DOHH2 (cell line): ENCODE results near the gene C9orf85.

Experiments used
- H3F3A ChIP-seq: fragments of 200-600 bp; sonication (generic), shearing (Covaris generic); 2 replicates; pipeline ENCODE4 v1.6.0; 2016; ENCODE audit warnings: antibody characterized with exemption, mild to moderate bottlenecking; ENCODE audit not compliant: control insufficient read depth, insufficient read depth
- H3K27ac ChIP-seq: fragments of 200-600 bp; sonication (generic); 2 replicates; pipeline ENCODE4 v1.5.1; 2014; ENCODE audit warnings: low read depth, mild to moderate bottlenecking, low read length, moderate library complexity
- H3K27me3 ChIP-seq: fragments of 200-600 bp; sonication (generic); 2 replicates; pipeline ENCODE4 v1.6.1; 2014; ENCODE audit warnings: mild to moderate bottlenecking, low read length, mixed read lengths; ENCODE audit not compliant: control insufficient read depth
- H3K36me3 ChIP-seq: fragments of 200-600 bp; sonication (generic); 2 replicates; pipeline ENCODE4 v1.6.1; 2014; ENCODE audit warnings: mild to moderate bottlenecking, low read length, moderate library complexity, mixed read lengths; ENCODE audit not compliant: control insufficient read depth
- H3K4me1 ChIP-seq: fragments of 200-600 bp; sonication (generic); 2 replicates; pipeline ENCODE4 v1.6.1; 2014; ENCODE audit warnings: mild to moderate bottlenecking, low read length, mixed read lengths; ENCODE audit not compliant: control insufficient read depth
- H3K4me2 ChIP-seq: fragments of 200-600 bp; sonication (generic); 2 replicates; pipeline ENCODE4 v1.6.0; 2014; ENCODE audit warnings: mild to moderate bottlenecking, low read length, moderate library complexity
- H3K4me3 ChIP-seq: fragments of 200-600 bp; sonication (generic); 2 replicates; pipeline ENCODE4 v1.5.1; 2014; ENCODE audit warnings: mild to moderate bottlenecking, low read length, mixed read lengths
- H3K79me2 ChIP-seq: fragments of 200-600 bp; sonication (generic); 2 replicates; pipeline ENCODE4 v1.6.1; 2014; ENCODE audit warnings: mild to moderate bottlenecking, low read length, mixed read lengths; ENCODE audit not compliant: control insufficient read depth
- H3K9me2 ChIP-seq: fragments of 200-600 bp; sonication (generic); replicated peaks from 2 replicates; pipeline ENCODE4 v1.6.1; 2014; ENCODE audit warnings: mild to moderate bottlenecking, low read length, mixed read lengths; ENCODE audit not compliant: control insufficient read depth
- H3K9me3 ChIP-seq: fragments of 200-600 bp; sonication (generic); 2 replicates; pipeline ENCODE4 v1.6.1; 2014; ENCODE audit warnings: antibody characterized with exemption, low read length, mixed read lengths; ENCODE audit not compliant: control insufficient read depth, insufficient read depth
- H4K20me1 ChIP-seq: fragments of 200-600 bp; sonication (generic); 2 replicates; pipeline ENCODE4 v1.6.0; 2014; ENCODE audit warnings: low read depth, mild to moderate bottlenecking, antibody characterized with exemption, low read length, moderate library complexity; ENCODE audit not compliant: control insufficient read depth, insufficient read depth
- CTCF ChIP-seq: fragments of 200-600 bp; sonication (generic); IDR thresholded peaks from one replicate; pipeline ENCODE4 v1.5.1; 2014; ENCODE audit warnings: antibody characterized with exemption, mild to moderate bottlenecking, low read depth, low read length; ENCODE audit not compliant: poor library complexity, severe bottlenecking
- EZH2phosphoT487 ChIP-seq: fragments of 200-600 bp; sonication (generic); IDR thresholded peaks from 2 replicates; pipeline ENCODE4 v1.6.1; 2017; ENCODE audit warnings: borderline replicate concordance, mild to moderate bottlenecking, antibody characterized with exemption, low read length, moderate library complexity, mixed read lengths

Gene C9orf85

GRCh38 chr9:71984831-71985281 is 73.4 kb downstream of the C9orf85 start:
- H3K27me3 ChIP-seq, result no peaks in the 10 kb centered on the region
- H3K4me1 ChIP-seq, result no peaks in the 10 kb centered on the region
- TF ChIP-seq EZH2phosphoT487, result no peak
- TF ChIP-seq CTCF, result no peak
- H3K4me3 ChIP-seq, result no peak overlapping the region
- H3K9me2 ChIP-seq, result no peaks in the 10 kb centered on the region
- H3F3A ChIP-seq, result no peaks in the 10 kb centered on the region
- no peaks in the 10 kb centered on the region for H3K36me3 ChIP-seq
- no peaks in the 10 kb centered on the region for H4K20me1 ChIP-seq
- no peak overlapping the region for H3K27ac ChIP-seq
- H3K9me3 ChIP-seq, result no peaks in the 10 kb centered on the region
- no peak overlapping the region for H3K4me2 ChIP-seq
- no peaks in the 10 kb centered on the region for H3K79me2 ChIP-seq

- no peaks in the 10 kb centered on the region for H4K20me1 ChIP-seq
- no peak for TF ChIP-seq CTCF
- TF ChIP-seq EZH2phosphoT487, result no peak
Measured at GRCh38 chr9:71985297-71985911, 74.0 kb downstream of the C9orf85 start.

GRCh38 chr9:71986900-71987299 is 75.5 kb downstream of the C9orf85 start:
- no peak overlapping the region for H3K4me2 ChIP-seq
- TF ChIP-seq EZH2phosphoT487 (no peak), CTCF (no peak)
- H3K4me3 ChIP-seq, result no peak overlapping the region
- H3K9me2 ChIP-seq, result no peaks in the 10 kb centered on the region
- no peaks in the 10 kb centered on the region for H3K79me2 ChIP-seq
- H3K4me1 ChIP-seq, result no peaks in the 10 kb centered on the region
- H3K27me3 ChIP-seq, result no peaks in the 10 kb centered on the region
- H3K36me3 ChIP-seq, result no peaks in the 10 kb centered on the region
- H3K9me3 ChIP-seq, result no peaks in the 10 kb centered on the region
- no peaks in the 10 kb centered on the region for H3F3A ChIP-seq
- no peaks in the 10 kb centered on the region for H4K20me1 ChIP-seq
- no peak overlapping the region for H3K27ac ChIP-seq

More at GRCh38 chr9:71985297-71985911, 74.0 kb downstream of the C9orf85 start:
- Histone ChIP-seq H3K4me3 (no peak overlapping the region), H3K27me3 (no peaks in the 10 kb centered on the region), H3K27ac (no peak overlapping the region), H3K9me3 (no peaks in the 10 kb centered on the region), H3K4me2 (no peak overlapping the region), H3K79me2 (no peaks in the 10 kb centered on the region), H3K4me1 (no peaks in the 10 kb centered on the region), H3K36me3 (no peaks in the 10 kb centered on the region), H3K9me2 (no peaks in the 10 kb centered on the region), H3F3A (no peaks in the 10 kb centered on the region)
